ENCODE data around the gene INTS6. TPM values are rescaled to one million over a fixed set of nuclear protein-coding genes. Genes with fewer than 3 reads are reported as not detected.

The INTS6 gene
- total RNA-seq, 1 experiment from 2014 or later, result 27.2 TPM

GRCh38 chr13:51364404-51365008 lies 88.3 kb downstream of the INTS6 start:
- ATAC-seq (no peak), DNase-seq (ENCODE audit: low spot score) (no peak)
- Mint-ChIP-seq H3K36me3 (peaks cover 31% of the 10 kb centered on the region), H3K4me1 (peaks cover 30% of the 10 kb centered on the region), H3K27me3 (ENCODE audit: low read depth) (no peaks in the 10 kb centered on the region), H3K4me3 (no peak overlapping the region), H3K9me3 (no peaks in the 10 kb centered on the region), H3K27ac (peak overlapping the region; percentile 7; the same call in 1 of the 2 replicates)
- TF ChIP-seq USF2 (CRISPR knock-in tag; IDR thresholded peaks at IDR 0.05) (no peak), TEAD1 (CRISPR knock-in tag; IDR thresholded peaks at IDR 0.05) (no peak), ZNF416 (CRISPR knock-in tag; IDR thresholded peaks at IDR 0.05) (no peak), GRHL2 (CRISPR knock-in tag; IDR thresholded peaks at IDR 0.05; ENCODE audit: insufficient replicate concordance, severe bottlenecking) (no peak)
- POLR2A ChIA-PET, result no interaction called here
- CTCF ChIA-PET, result no interaction called here

GRCh38 chr13:51363625-51364024 lies 89.2 kb downstream of the INTS6 start:
- no peaks in the 10 kb centered on the region for H3K27me3 Mint-ChIP-seq (ENCODE audit: low read depth)
- peaks cover 30% of the 10 kb centered on the region for H3K4me1 Mint-ChIP-seq
- TF ChIP-seq ERG (CRISPR knock-in tag; IDR thresholded peaks at IDR 0.05), result no peak
- no peaks in the 10 kb centered on the region for H3K9me3 Mint-ChIP-seq
- no peak for ATAC-seq
- H3K27ac Mint-ChIP-seq, result no peak overlapping the region
- POLR2A ChIA-PET, result no interaction called here
- no peak overlapping the region for H3K4me3 Mint-ChIP-seq
- CTCF ChIA-PET, result no interaction called here
- H3K36me3 Mint-ChIP-seq, result peaks cover 25% of the 10 kb centered on the region
- no peak for DNase-seq (ENCODE audit: low spot score)

- ATAC-seq (no peak), DNase-seq (ENCODE audit: low spot score) (no peak)
- POLR2A ChIA-PET, result no interaction called here
- Mint-ChIP-seq H3K4me1 (peaks cover 35% of the 10 kb centered on the region), H3K36me3 (peaks cover 12% of the 10 kb centered on the region), H3K27ac (peak overlapping the region; percentile 58; the same call in 1 of the 2 replicates), H3K4me3 (no peak overlapping the region), H3K9me3 (no peaks in the 10 kb centered on the region), H3K27me3 (ENCODE audit: low read depth) (no peaks in the 10 kb centered on the region)
- TF ChIP-seq FOXJ3 (CRISPR knock-in tag; IDR thresholded peaks at IDR 0.05; ENCODE audit: borderline replicate concordance), result no peak
- TF ChIP-seq OVOL2 (CRISPR knock-in tag; IDR thresholded peaks at IDR 0.05; ENCODE audit: borderline replicate concordance), result no peak
- TF ChIP-seq CREM (CRISPR knock-in tag; IDR thresholded peaks at IDR 0.05), result no peak
- TF ChIP-seq ZNF396 (CRISPR knock-in tag; IDR thresholded peaks at IDR 0.05; ENCODE audit: borderline replicate concordance), result no peak
- no peak for TF ChIP-seq CDX4 (CRISPR knock-in tag; IDR thresholded peaks at IDR 0.05; ENCODE audit: borderline replicate concordance)
- TF ChIP-seq NR3C1 (CRISPR knock-in tag; conservative IDR thresholded peaks at IDR 0.05; ENCODE audit: low read depth), result no peak
- TF ChIP-seq CTCF (IDR thresholded peaks at IDR 0.05), result no peak
- no peak for TF ChIP-seq ESRRA (CRISPR knock-in tag; IDR thresholded peaks at IDR 0.05; ENCODE audit: borderline replicate concordance)
- TF ChIP-seq ATF3 (CRISPR knock-in tag; conservative IDR thresholded peaks at IDR 0.05), result no peak
- TF ChIP-seq E2F1 (CRISPR knock-in tag; IDR thresholded peaks at IDR 0.05), result no peak
- no peak for TF ChIP-seq AR (CRISPR knock-in tag; IDR thresholded peaks at IDR 0.05)
- no peak for TF ChIP-seq ZNF219 (CRISPR knock-in tag; IDR thresholded peaks at IDR 0.05; ENCODE audit: borderline replicate concordance)
- no peak for TF ChIP-seq SP1 (CRISPR knock-in tag; conservative IDR thresholded peaks at IDR 0.05)
- no peak for TF ChIP-seq JUN (CRISPR knock-in tag; IDR thresholded peaks at IDR 0.05)
- no peak for TF ChIP-seq MXD4 (CRISPR knock-in tag; IDR thresholded peaks at IDR 0.05; ENCODE audit: borderline replicate concordance)
- no peak for TF ChIP-seq MAX (CRISPR knock-in tag; IDR thresholded peaks at IDR 0.05)
- TF ChIP-seq NR1H2 (CRISPR knock-in tag; IDR thresholded peaks at IDR 0.05), result no peak
- CTCF ChIA-PET, result interaction anchor here (1.2 to 1.6 kb wide), 2 partner anchors 75 to 437 kb away, joined by 4 to 7 read pairs; no protein-coding TSS in a partner anchor
These were observed 91.7 kb downstream of the INTS6 start for GRCh38 chr13:51361106-51361505.
